HepG2 (cell line): ENCODE measurements around the gene BMPR1B.

Experiments
- CTCF ChIP-seq: sonication (generic); formaldehyde crosslinking; IDR thresholded peaks from 2 replicates; pipeline ENCODE4 v1.5.0; 2020; ENCODE audit warnings: mild to moderate bottlenecking, missing genetic modification reagents, moderate library complexity
- HNF4A ChIP-seq: sonication (generic); formaldehyde crosslinking; IDR thresholded peaks from 2 replicates; pipeline ENCODE4 v1.4.0; 2020; ENCODE audit warnings: missing genetic modification reagents
- MXI1 ChIP-seq: IDR thresholded peaks from 3 replicates; pipeline ENCODE4 v1.6.1; 2012; ENCODE audit warnings: low read depth, low read length, inconsistent platforms, borderline replicate concordance
- NCOA2 ChIP-seq: sonication (generic); formaldehyde crosslinking; IDR thresholded peaks from 2 replicates; pipeline ENCODE4 v1.8.0; 2022; ENCODE audit warnings: inconsistent platforms
- SYNCRIP ChIP-seq: fragments of 200-400 bp; formaldehyde crosslinking; IDR thresholded peaks from 2 replicates; pipeline ENCODE4 v1.6.1; 2018; ENCODE audit warnings: mild to moderate bottlenecking, low read depth, low read length; ENCODE audit not compliant: insufficient read depth
- TCF12 ChIP-seq, 2 experiments: fragments of 450-650 bp in 1 of 2; sonication (generic) in 1 of 2; formaldehyde crosslinking in 1 of 2; IDR thresholded peaks; 2 replicates each; pipeline versions ENCODE4 v1.6.1 to v1.8.0; 2017 to 2022; ENCODE audit warnings: antibody characterized with exemption in 1 of 2, mild to moderate bottlenecking in 1 of 2, missing genetic modification reagents in 1 of 2, moderate library complexity in 1 of 2
- YY1 ChIP-seq: IDR thresholded peaks from 2 replicates; pipeline ENCODE4 v1.6.1; 2011; ENCODE audit warnings: low read length, low read depth, moderate library complexity, mild to moderate bottlenecking; ENCODE audit not compliant: insufficient read depth, insufficient replicate concordance
- ZNF160 ChIP-seq: sonication (generic); formaldehyde crosslinking; IDR thresholded peaks from 2 replicates; pipeline ENCODE4 v1.8.0; 2022; ENCODE audit warnings: mild to moderate bottlenecking, inconsistent platforms, missing genetic modification reagents
- ZNF431 ChIP-seq: sonication (generic); formaldehyde crosslinking; IDR thresholded peaks from 2 replicates; pipeline ENCODE4 v1.9.0; 2022; ENCODE audit warnings: missing genetic modification reagents, low read depth, mild to moderate bottlenecking, borderline replicate concordance
- ZNF558 ChIP-seq: sonication (generic); formaldehyde crosslinking; IDR thresholded peaks from 2 replicates; pipeline ENCODE4 v1.9.0; 2022; ENCODE audit warnings: mild to moderate bottlenecking, missing genetic modification reagents, borderline replicate concordance
- ZNF672 ChIP-seq: sonication (generic); formaldehyde crosslinking; IDR thresholded peaks from 2 replicates; pipeline ENCODE4 v1.8.1; 2022; ENCODE audit warnings: missing genetic modification reagents
- ZNF704 ChIP-seq: sonication (generic); formaldehyde crosslinking; IDR thresholded peaks from 2 replicates; pipeline ENCODE4 v1.8.1; 2023; ENCODE audit warnings: mild to moderate bottlenecking, inconsistent platforms, moderate library complexity, missing genetic modification reagents, borderline replicate concordance
- ZNF737 ChIP-seq: sonication (generic); formaldehyde crosslinking; IDR thresholded peaks from 2 replicates; pipeline ENCODE4 v1.5.0; 2020; ENCODE audit warnings: missing genetic modification reagents, mild to moderate bottlenecking, borderline replicate concordance
- ZZZ3 ChIP-seq: sonication (generic); formaldehyde crosslinking; IDR thresholded peaks from 2 replicates; pipeline ENCODE4 v1.4.0; 2020; ENCODE audit warnings: missing genetic modification reagents, mild to moderate bottlenecking, borderline replicate concordance

GRCh38 chr4:95183656-95184408, 426.1 kb downstream of the BMPR1B start:
- no peak for TF ChIP-seq TCF12 (IDR thresholded peaks at IDR 0.05)
- TF ChIP-seq TCF12 (CRISPR knock-in tag; IDR thresholded peaks at IDR 0.05), result no peak
- TF ChIP-seq HNF4A (CRISPR knock-in tag), result no peak
- no peak for TF ChIP-seq ZNF558 (CRISPR knock-in tag)
- TF ChIP-seq SYNCRIP, result no peak
- no peak for TF ChIP-seq CTCF
- no peak for TF ChIP-seq ZZZ3 (CRISPR knock-in tag)
- TF ChIP-seq ZNF160, result no peak
- no peak for TF ChIP-seq ZNF672
- TF ChIP-seq ZNF704 (CRISPR knock-in tag), result no peak
- no peak for TF ChIP-seq ZNF737
- no peak for TF ChIP-seq MXI1
- no peak for TF ChIP-seq NCOA2 (CRISPR knock-in tag)
- no peak for TF ChIP-seq YY1
- TF ChIP-seq ZNF431, result no peak
